Anterior cingulate cortex (tissue), 58 donors: ENCODE data around the gene PPARG.
A peak's percentile ranks its signal among the peaks of the same experiment; 100 is the strongest.
"Not testable (repeated sequence)": the region's sequence is repeated elsewhere in the genome, so short reads cannot be mapped to it uniquely, and the experiment has no call there.

ENCODE experiments used
- DNase-seq, 58 donors: peaks; one replicate each; lab custom pipeline; 2025; lab: John Stamatoyannopoulos, UW

Gene PPARG

GRCh38 chr3:12436514-12437220 lies 147.8 kb downstream of the PPARG start:
- peak in 2 of 58 donors; percentile 4 to 6 for DNase-seq

DNA sequence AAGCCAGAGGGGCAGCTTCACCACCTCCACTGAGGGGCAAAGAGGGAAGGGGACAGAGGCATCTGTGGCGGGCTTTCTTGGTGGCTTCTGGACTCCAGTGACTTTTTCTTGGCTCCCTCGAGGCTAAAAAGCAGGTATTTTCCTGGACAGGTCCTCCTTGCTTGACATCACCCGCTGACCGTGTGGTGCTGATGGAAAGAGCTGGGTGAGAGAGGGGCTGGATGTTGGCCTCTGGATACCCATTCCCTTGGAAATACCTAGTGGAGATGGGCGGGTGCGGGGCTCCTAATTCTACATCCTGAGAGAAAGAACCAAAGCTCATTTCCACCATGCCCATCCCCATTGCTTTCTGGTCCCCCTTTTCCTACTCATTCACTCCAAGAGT lies 148.3 kb downstream of the PPARG start:
- DNase-seq, result no peak

DNA sequence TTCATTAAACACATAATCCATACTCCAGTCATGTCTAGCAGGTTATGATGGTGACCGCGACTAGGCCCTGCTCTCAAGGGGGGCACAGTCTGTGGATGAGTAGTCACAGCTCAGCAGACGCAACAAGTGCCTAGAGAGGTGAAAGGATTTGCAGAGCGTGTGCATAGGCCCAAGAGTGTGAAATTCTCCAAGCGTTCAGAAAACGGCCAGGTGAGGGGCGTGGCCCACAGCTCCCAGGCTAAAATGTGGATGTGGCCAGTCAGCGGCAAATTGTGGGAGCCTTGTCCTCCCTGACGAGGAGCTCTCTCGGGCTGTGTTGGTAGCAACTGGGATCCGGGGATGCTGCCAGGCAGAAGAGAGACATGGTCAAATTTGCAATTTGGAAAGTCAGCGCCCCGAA lies 149.0 kb downstream of the PPARG start:
- DNase-seq, result no peak

GRCh38 chr3:12438318-12438717 lies 149.4 kb downstream of the PPARG start:
- no peak for DNase-seq

DNA sequence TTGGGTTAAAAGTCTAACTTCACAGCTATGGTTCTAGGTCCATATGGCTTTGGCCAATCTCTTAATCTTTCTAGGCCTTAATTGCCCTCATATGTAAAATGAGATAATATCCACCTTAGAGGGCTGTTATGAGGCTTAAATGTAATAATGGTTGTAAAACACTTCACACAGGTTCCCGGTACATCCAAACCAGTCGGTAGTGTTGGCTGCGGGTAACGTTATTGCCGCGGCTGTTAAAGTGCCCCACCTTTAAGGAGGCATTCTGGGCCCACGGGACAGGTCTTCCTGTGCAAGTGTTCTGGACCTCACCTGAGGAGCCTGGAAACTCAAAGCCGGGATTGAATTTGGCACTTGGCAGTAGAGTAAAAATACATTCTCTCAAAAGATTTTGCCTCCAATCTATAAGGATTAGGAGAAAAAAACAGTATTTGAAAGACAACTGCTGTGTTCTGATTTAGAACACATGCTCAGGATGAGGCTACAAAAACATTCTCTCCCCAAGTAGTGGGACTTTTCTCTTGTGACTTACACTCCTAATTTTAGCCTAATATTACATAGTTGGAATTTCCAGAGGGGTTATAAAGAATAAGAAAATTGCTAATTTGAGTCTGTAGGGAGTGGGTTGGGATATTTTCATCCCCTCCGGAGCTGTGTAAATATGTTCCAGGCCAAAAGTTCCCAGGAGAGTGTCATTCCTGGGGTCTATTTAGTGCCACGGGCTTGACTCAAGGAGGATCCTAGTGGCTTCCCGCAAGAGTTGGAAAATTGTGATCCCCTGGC lies 150.5 kb downstream of the PPARG start:
- DNase-seq, result no peak

DNA sequence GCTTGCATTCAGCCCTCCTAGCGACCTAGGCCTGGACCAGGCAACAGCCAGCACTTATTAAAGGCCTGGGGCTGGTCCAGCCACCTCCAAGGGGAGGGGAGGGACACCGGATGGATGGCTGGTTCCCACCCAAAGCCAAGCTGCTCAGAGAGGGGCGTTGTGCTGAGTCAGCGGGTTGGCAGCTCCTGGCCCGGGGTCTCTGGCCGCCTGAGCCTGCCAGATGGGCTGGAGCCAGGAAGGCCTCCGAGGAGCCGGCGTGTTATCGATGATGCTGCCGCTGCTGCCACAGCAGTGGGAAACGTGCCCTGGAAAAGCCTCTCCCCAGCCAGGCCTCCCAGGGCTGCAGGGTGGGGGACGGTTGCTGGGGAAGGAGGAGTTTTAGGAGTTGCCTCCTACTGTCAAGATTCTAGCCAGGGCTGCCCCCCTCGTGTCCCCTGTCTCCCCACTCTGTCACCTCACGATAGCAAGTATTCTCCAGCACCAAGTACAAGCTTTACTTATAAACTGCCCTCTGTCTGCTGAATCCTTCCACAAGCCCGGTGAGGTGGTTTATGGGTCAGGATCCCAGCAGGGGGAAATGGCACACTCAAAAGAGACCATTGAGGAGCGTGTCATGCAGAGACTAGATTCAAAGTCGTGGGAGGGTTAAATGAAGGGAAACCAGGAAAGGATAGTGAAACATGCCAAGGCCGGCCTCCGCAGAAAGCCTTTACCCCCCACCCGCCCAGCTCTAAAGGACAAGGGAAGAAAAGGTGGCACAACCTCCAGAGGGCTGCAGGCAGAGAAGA lies 152.3 kb downstream of the PPARG start:
- peak in 2 of 58 donors; percentile 6 to 36 for DNase-seq

DNA sequence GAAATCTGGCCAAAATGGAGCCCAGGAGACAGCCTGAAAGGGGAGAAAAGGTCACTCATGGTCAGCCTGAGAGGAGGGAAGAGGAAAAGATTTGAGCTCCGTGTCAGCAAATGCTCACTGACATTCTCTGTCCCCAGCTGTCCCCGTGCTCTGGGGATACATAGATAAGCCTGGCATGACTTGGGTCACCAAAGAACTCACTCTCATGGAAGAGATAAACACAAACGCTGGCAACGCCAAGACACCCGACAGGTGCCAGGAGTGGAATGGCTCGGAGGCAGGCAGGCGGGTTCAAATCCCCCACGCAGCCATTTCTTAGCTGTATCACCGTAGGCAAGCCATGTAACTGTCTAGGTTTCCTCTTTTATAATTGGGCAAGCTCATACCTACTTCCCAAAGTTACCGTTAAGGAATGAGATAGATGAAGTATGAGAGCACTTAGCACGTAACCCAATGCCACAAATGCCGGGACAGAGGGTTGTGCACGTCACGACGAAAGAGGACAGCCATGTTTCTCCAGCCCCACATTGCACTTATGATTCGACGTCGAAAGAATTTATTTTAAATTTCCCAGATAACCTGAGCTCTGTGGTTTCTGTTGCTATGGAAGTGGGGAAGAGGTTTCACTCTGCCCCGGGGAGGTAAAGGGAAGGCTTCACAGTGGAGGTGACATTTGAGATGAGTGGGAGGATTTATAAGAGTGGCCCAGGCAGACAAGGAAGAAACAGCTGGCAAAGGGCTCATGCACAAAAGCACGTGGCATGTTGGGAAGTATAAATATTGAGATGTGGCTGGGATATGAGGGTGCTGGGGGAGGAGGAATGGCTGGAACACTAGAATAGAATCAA lies 154.0 kb downstream of the PPARG start:
- DNase-seq, result no peak

DNA sequence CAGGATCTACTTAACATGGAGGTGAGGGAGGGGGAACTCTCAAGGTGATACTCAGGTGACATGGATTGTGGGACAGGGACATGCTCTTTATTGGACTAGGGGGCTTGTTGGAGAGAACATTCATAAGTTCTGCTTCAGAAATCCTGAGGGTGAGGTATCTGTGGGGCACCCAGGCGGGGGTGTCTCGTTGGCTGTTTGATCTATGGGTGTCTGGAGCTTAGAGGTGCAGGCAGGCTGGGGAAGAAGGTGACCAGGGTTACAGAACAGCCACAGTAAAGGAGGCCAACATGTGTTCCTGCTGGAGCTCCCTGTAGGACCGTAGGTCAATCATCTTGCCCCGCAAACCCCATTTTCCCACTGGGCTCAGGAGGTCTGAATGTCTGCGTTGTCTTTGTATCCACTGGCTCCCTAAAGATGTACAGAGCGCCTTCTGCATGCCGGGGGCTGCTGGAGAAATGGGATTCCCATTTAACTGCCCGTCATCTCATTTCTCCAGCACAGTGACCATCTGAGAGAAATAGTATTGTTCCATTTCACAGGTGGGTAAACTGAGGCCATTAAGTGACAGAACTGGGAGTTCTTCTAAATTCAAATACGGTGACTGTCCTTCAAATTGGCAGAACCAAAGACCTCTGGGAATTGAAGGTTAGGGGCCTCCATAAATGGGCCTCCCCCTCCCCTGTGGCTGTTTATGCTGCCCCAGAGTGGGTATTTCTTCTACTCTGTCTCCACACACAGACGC lies 155.1 kb downstream of the PPARG start:
- DNase-seq, result no peak

DNA sequence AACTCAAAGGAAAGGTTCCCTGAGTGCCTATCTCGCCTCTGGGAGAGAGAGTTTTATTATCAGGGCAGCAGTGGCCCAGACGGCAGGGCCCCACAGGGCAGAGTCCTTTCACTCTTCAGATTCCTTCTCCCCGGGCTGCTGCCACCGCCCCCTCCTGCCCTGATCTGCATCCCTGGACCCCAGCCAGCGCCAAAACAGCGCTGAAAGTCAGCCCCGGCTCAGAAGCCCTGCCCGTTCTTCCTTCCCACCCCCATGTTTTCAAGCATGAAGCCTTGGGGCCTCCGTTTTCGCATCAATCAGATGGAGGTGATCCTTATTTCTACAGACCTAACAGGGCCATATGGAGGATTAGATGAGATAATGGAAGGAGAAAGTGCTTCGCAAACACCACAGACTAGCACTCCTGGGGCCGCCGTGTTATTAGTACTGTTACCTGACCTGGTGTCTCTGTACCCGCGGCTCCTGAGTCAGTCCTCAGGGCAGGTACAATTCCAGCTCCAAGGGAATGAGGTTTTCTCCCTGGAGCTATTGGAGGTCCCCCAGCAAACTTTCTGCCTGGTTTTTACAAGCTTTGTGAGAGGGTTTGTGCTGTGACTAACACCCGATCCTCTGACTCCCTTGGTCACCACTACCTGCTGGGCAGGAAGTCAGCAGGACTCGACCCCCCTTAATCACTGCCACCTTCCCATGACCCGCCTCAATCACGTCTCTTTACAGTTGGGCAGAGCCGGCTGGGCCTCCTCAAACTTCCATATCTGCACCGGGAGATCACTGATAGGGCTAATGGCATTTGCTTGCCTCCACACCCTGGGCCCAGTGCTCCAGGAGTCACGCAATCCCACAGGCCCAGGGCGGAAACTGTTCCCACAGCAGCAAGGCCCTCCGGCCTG lies 156.0 kb downstream of the PPARG start:
- DNase-seq, result no peak

GRCh38 chr3:12445523-12446240 lies 156.8 kb downstream of the PPARG start:
- no peak for DNase-seq

GRCh38 chr3:12446298-12446697 lies 157.4 kb downstream of the PPARG start:
- no peak for DNase-seq

DNA sequence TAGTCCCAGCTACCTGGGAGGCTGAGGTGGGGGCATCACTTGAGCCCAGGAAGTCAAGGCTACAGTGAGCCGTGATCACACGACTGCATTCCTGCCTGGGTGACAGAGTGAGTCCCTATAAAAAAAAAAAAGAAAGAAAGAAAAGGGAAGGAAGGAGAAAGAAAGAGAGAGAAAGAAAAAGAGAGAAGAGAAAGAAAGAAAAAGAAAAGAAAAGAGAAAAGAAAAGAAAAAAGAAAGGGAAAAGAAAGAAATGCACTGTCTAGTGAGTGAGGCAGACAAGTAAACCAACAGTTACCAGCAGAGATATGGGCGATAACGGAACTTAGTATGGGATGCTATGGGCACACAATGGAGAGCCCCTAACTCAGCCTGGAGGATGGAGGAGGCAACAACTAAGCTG lies 158.2 kb downstream of the PPARG start:
- DNase-seq, result no peak

DNA sequence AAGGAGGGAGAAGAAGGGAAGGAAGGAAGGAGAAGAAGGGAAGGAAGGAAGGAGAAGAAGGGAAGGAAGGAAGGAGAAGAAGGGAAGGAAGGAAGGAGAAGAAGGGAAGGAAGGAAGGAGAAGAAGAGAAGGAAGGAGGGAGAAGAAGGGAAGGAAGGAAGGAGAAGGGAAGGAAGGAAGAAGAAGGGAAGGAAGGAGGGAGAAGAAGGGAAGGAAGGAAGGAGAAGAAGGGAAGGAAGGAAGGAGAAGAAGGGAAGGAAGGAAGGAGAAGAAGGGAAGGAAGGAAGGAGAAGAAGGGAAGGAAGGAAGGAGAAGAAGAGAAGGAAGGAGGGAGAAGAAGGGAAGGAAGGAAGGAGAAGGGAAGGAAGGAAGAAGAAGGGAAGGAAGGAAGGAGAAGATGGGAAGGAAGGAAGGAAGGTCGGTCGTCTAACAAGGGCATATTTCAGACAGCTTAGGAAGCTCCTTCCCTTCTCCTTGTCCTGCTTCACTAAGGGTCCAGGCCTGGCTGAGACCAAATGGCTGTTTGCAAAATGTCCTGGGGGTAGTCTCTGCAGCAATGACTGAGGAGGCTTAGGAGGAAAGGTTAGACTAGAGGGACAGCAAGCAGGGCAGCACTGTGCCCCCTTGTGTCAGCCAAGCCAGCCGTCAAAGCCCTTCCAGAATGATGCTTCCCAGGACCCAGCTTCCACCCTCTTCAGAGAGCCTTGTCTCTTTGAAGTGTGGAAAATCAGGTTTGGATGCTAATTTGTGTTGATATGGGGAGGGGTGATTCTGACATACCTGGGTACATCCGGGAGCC lies 159.7 kb downstream of the PPARG start:
- DNase-seq, result not testable (repeated sequence)

- DNase-seq, result no peak
These were observed 161.2 kb downstream of the PPARG start for GRCh38 chr3:12449889-12450682.

DNA sequence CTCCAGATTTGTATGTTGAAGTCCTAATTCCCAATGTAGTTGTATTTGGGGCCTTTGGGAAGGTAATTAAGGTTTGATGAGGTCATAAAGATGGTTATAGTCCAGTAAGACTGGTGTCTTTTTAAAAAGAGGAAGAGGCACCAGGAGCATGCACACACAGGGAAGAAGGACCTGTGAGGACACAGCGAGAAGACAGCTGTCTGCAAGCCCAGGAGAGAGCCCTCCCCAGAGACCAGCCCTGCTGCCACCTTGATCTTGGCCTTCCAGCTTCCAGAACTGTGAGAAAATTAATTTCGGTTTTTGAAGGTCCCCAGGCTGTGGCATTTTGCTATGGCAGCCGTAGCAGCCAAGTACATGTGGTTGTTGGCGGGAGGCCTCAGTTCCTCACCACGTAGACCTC lies 162.6 kb downstream of the PPARG start:
- DNase-seq, result no peak

- DNase-seq, result no peak
These were observed 163.1 kb downstream of the PPARG start for GRCh38 chr3:12451960-12452359.
